Stomach (tissue), 9 donors: ENCODE measurements around the gene CFP. TPM values are rescaled to one million over a fixed set of nuclear protein-coding genes. Genes with fewer than 3 reads are reported as not detected.

Experiments used
- DNase-seq, 2 donors: peaks; one replicate each; pipeline versions ENCODE4 v3.0.0 to v3.0.0-alpha.2; 2013 to 2019
- H3K27ac ChIP-seq, 5 donors: fragments of 200-600 bp in 4 of 5; sonication (generic) in 4 of 5; one replicate each; pipeline ENCODE4 v1.5.1; 2013 to 2019; ENCODE audit warnings: mild to moderate bottlenecking in 1 of 5, moderate library complexity in 1 of 5
- H3K27me3 ChIP-seq, 3 donors: fragments of 200-600 bp; sonication (generic); one replicate each; pipeline ENCODE4 v1.5.1; 2017 to 2019; ENCODE audit warnings: mixed run types in 1 of 3
- H3K36me3 ChIP-seq, 4 donors: fragments of 200-600 bp; sonication (generic); 1 replicate in 3 of 4; 2 replicates in 1 of 4; pipeline ENCODE4 v1.5.1; 2016 to 2019
- H3K4me1 ChIP-seq, 4 donors: fragments of 200-600 bp; sonication (generic); one replicate each; pipeline ENCODE4 v1.5.1; 2016 to 2019
- H3K4me3 ChIP-seq, 4 donors: fragments of 200-600 bp; sonication (generic) in 3 of 4; one replicate each; pipeline ENCODE4 v1.5.1; 2016 to 2019; ENCODE audit warnings: mild to moderate bottlenecking in 1 of 4
- H3K9me3 ChIP-seq, 4 donors: fragments of 200-600 bp; sonication (generic); one replicate each; pipeline ENCODE4 v1.5.1; 2016 to 2019
- CTCF ChIP-seq, 7 experiments: fragments of 450-650 bp in 4 of 7; fragments of 200-600 bp in 3 of 7; sonication (generic) in 3 of 7; IDR thresholded peaks; one replicate each; pipeline ENCODE4 v1.5.1; 2016 to 2019; ENCODE audit warnings: antibody characterized with exemption in 7 of 7, control low read depth in 2 of 7, mild to moderate bottlenecking in 1 of 7
- EP300 ChIP-seq: sonication (generic); formaldehyde crosslinking; IDR thresholded peaks from one replicate; pipeline ENCODE4 v1.6.1; 2017; ENCODE audit warnings: antibody characterized with exemption
- POLR2A ChIP-seq, 4 donors: fragments of 450-650 bp; IDR thresholded peaks; one replicate each; pipeline ENCODE4 v1.6.1; 2016; ENCODE audit warnings: antibody characterized with exemption in 4 of 4, control low read depth in 2 of 4, mild to moderate bottlenecking in 1 of 4, moderate library complexity in 1 of 4
- POLR2AphosphoS5 ChIP-seq, 3 donors: sonication (generic); formaldehyde crosslinking; IDR thresholded peaks; one replicate each; pipeline ENCODE4 v1.6.1; 2016; ENCODE audit warnings: antibody characterized with exemption in 3 of 3
- WGBS, 5 donors: extraction: QIAGEN DNeasy Blood & Tissue Kit in 3 of 5; methylation state at CpG; one replicate each; pipeline versions ENCODE4 v1.1.5 to v1.1.7; 2013 to 2018; 5-methylcytosine and 5-hydroxymethylcytosine counted together
- intact Hi-C: fragments of 100-400 bp; cut with DNase I; formaldehyde crosslinking; loops from one replicate; pipeline ENCODE4 v1.15.1; 2023; ENCODE audit warnings: low total_unique reads
- polyA plus RNA-seq, 3 donors: library from polyadenylated mRNA; stranded (reverse); fragments of 200-250 nt; gene quantifications; one replicate each; pipeline ENCODE4 v1.2.3, GENCODE V29; 2013
- total RNA-seq, 5 donors: library from RNA; depleted of rRNA; stranded (reverse); fragments of >200 nt; gene quantifications; one replicate each; pipeline versions ENCODE4 v1.1.0 to v1.2.3, GENCODE V29; 2014 to 2016
- donor health status: healthy with polysubstance abuse.
- donor health status: Bipolar disorder and iron deficiency.
- donor health status: healthy.

The CFP gene
- total and polyA plus RNA-seq, 8 donors: 1.2 to 3.4 (median 3.1) TPM; not detected in 3

GRCh38 chrX:47644557-47645091 lies 14.9 kb upstream of the CFP start:
- 59 to 74% (median 62%) methylated on average over 11 to 12 of the region's 12 CpGs for WGBS, 5 donors
- H3K4me3 ChIP-seq: no peak overlapping the region
- H3K27me3 ChIP-seq: peaks cover 0 to 4% (median 0%) of the 10 kb centered on the region in 3 donors
- peaks cover 4 to 19% (median 19%) of the 10 kb centered on the region in 4 donors for H3K36me3 ChIP-seq
- H3K4me1 ChIP-seq: peaks cover 0 to 23% (median 11%) of the 10 kb centered on the region in 4 donors
- H3K9me3 ChIP-seq: peaks cover 0 to 16% (median 8%) of the 10 kb centered on the region in 4 donors
- intact Hi-C loops: no loop called here
- DNase-seq: peak in 1 of 2 donors; percentile 47
- no peak for TF ChIP-seq POLR2A (IDR thresholded peaks at IDR 0.05)
- peak in 2 of 7 experiments; percentile 13 to 32 for TF ChIP-seq CTCF (IDR thresholded peaks at IDR 0.05)
- no peak for TF ChIP-seq EP300
- TF ChIP-seq POLR2AphosphoS5 (IDR thresholded peaks at IDR 0.05): no peak
- no peak overlapping the region for H3K27ac ChIP-seq

- peaks cover 0 to 4% (median 0%) of the 10 kb centered on the region in 3 donors for H3K27me3 ChIP-seq
- H3K27ac ChIP-seq: no peak overlapping the region
- peaks cover 0 to 23% (median 11%) of the 10 kb centered on the region in 4 donors for H3K9me3 ChIP-seq
- peak in 4 of 7 experiments; percentile 19 to 32 (median 26) for TF ChIP-seq CTCF (IDR thresholded peaks at IDR 0.05)
- TF ChIP-seq EP300: no peak
- intact Hi-C loops: no loop called here
- DNase-seq: peak in 1 of 2 donors; percentile 58
- H3K36me3 ChIP-seq: peaks cover 7 to 26% (median 26%) of the 10 kb centered on the region in 4 donors
- no peak overlapping the region for H3K4me3 ChIP-seq
- WGBS, 5 donors: 19 to 43% (median 22%) methylated on average over 2 of the region's 2 CpGs
- H3K4me1 ChIP-seq: peaks cover 0 to 16% (median 8%) of the 10 kb centered on the region in 4 donors
Observed at GRCh38 chrX:47643926-47644325, 14.2 kb upstream of the CFP start.

GRCh38 chrX:47638816-47639215 lies 9.1 kb upstream of the CFP start:
- H3K4me3 ChIP-seq: no peak overlapping the region
- no peak overlapping the region for H3K27ac ChIP-seq
- no peaks in the 10 kb centered on the region for H3K4me1 ChIP-seq
- no peak for DNase-seq
- peaks cover 0 to 30% (median 14%) of the 10 kb centered on the region in 4 donors for H3K9me3 ChIP-seq
- 80 to 96% (median 93%) methylated on average over 5 to 14 of the region's 14 CpGs for WGBS, 5 donors
- TF ChIP-seq POLR2A (IDR thresholded peaks at IDR 0.05): no peak
- no peak for TF ChIP-seq CTCF (IDR thresholded peaks at IDR 0.05)
- no peak for TF ChIP-seq POLR2AphosphoS5 (IDR thresholded peaks at IDR 0.05)
- TF ChIP-seq EP300: no peak
- peaks cover 17 to 71% (median 70%) of the 10 kb centered on the region in 4 donors for H3K36me3 ChIP-seq
- intact Hi-C loops: no loop called here
- no peaks in the 10 kb centered on the region for H3K27me3 ChIP-seq

- H3K9me3 ChIP-seq: peaks cover 0 to 30% (median 14%) of the 10 kb centered on the region in 4 donors
- peak overlapping the region; percentile 3 to 24 (median 20) for H3K4me3 ChIP-seq
- no peak overlapping the region for H3K27ac ChIP-seq
- peaks cover 17 to 71% (median 70%) of the 10 kb centered on the region in 4 donors for H3K36me3 ChIP-seq
- TF ChIP-seq EP300 (no peak), POLR2AphosphoS5 (IDR thresholded peaks at IDR 0.05) (no peak), POLR2A (IDR thresholded peaks at IDR 0.05) (no peak), CTCF (IDR thresholded peaks at IDR 0.05) (no peak)
- DNase-seq: peak; percentile 37 to 77
- intact Hi-C loops: no loop called here
- 57 to 73% (median 59%) methylated on average over 14 to 31 of the region's 31 CpGs for WGBS, 5 donors
- no peaks in the 10 kb centered on the region for H3K4me1 ChIP-seq
- H3K27me3 ChIP-seq: no peaks in the 10 kb centered on the region
Observed at GRCh38 chrX:47637546-47638195, 7.9 kb upstream of the CFP start.
